Measurements from ENCODE around the gene CCDC40.

DNA sequence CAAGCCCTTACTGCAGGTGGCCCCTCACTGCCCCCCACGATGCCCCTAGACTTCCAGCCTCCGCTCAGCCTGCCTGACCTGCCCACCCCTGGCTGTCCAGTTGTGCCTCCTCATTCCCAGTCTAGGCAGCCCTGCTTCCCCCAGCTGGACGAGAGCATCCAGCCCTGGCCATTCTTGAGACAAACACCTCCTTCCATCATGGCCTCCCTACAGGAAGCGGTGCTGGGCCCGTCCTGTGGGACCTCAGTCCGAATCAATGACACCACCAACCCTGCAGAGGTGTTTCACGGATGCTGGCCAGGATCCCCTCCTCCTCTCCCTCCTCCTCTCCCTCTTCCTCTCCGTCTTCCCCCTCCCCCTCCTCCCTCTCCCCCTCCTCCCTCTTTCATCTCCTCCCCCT is 28.3 kb downstream of the CCDC40 start:
- TF ChIP-seq, protein P1, sequence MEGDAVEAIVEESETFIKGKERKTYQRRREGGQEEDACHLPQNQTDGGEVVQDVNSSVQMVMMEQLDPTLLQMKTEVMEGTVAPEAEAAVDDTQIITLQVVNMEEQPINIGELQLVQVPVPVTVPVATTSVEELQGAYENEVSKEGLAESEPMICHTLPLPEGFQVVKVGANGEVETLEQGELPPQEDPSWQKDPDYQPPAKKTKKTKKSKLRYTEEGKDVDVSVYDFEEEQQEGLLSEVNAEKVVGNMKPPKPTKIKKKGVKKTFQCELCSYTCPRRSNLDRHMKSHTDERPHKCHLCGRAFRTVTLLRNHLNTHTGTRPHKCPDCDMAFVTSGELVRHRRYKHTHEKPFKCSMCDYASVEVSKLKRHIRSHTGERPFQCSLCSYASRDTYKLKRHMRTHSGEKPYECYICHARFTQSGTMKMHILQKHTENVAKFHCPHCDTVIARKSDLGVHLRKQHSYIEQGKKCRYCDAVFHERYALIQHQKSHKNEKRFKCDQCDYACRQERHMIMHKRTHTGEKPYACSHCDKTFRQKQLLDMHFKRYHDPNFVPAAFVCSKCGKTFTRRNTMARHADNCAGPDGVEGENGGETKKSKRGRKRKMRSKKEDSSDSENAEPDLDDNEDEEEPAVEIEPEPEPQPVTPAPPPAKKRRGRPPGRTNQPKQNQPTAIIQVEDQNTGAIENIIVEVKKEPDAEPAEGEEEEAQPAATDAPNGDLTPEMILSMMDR (IDR thresholded peaks at IDR 0.05): no peak
- TF ChIP-seq POLR2A (IDR thresholded peaks at IDR 0.05) (no peak), POLR2AphosphoS5 (IDR thresholded peaks at IDR 0.05) (no peak), EP300 (IDR thresholded peaks at IDR 0.05) (no peak)
